CD14-positive monocyte (primary cell): ENCODE results near the gene COL25A1. TPM values are rescaled to one million over a fixed set of nuclear protein-coding genes. Genes with fewer than 3 reads are reported as not detected.

Experiments
- DNase-seq, 3 donors: peaks; one replicate each; pipeline ENCODE4 v3.0.0-alpha.2; 2011 to 2022
- H2AFZ ChIP-seq: 2 replicates; pipeline ENCODE4 v1.6.0; 2012; ENCODE audit warnings: mild to moderate bottlenecking, low read depth, low read length, inconsistent platforms; ENCODE audit not compliant: insufficient read depth, poor library complexity, severe bottlenecking
- H3K27ac ChIP-seq, 2 donors: 1 replicate in 1 of 2; 2 replicates in 1 of 2; pipeline ENCODE4 v1.5.1; 2012 to 2013; ENCODE audit warnings: low read length in 2 of 2, control low read depth in 1 of 2, inconsistent platforms in 1 of 2, low read depth in 1 of 2, mild to moderate bottlenecking in 1 of 2
- H3K27me3 ChIP-seq, 2 donors: one replicate each; pipeline versions ENCODE4 v1.6.0 to v1.6.1; 2011 to 2013; ENCODE audit warnings: low read length in 2 of 2; ENCODE audit not compliant: control insufficient read depth in 2 of 2, insufficient read depth in 2 of 2
- H3K36me3 ChIP-seq, 2 donors: replicated peaks in 1 of 2; 1 replicate in 1 of 2; 2 replicates in 1 of 2; pipeline versions ENCODE4 v1.5.1 to v1.6.1; 2012 to 2013; ENCODE audit warnings: low read length in 2 of 2, control low read depth in 1 of 2, inconsistent platforms in 1 of 2, mild to moderate bottlenecking in 1 of 2; ENCODE audit not compliant: insufficient read depth in 2 of 2, control insufficient read depth in 1 of 2
- H3K4me1 ChIP-seq, 2 donors: 1 replicate in 1 of 2; 2 replicates in 1 of 2; pipeline versions ENCODE4 v1.5.1 to v1.6.1; 2012 to 2013; ENCODE audit warnings: low read length in 2 of 2, control low read depth in 1 of 2, inconsistent platforms in 1 of 2, mild to moderate bottlenecking in 1 of 2, moderate library complexity in 1 of 2; ENCODE audit not compliant: insufficient read depth in 2 of 2, control insufficient read depth in 1 of 2
- H3K4me2 ChIP-seq: replicated peaks from 2 replicates; pipeline ENCODE3; 2012; ENCODE audit warnings: low read length, moderate library complexity, mild to moderate bottlenecking; ENCODE audit not compliant: poor library complexity, severe bottlenecking; ENCODE audit errors: extremely low read depth
- H3K4me3 ChIP-seq, 3 experiments: fragments of 200-600 bp in 1 of 3; sonication (generic) in 1 of 3; replicated peaks in 1 of 3; 1 replicate in 2 of 3; 2 replicates in 1 of 3; pipeline ENCODE4 v1.5.1; 2011 to 2013; ENCODE audit warnings: low read length in 3 of 3, mild to moderate bottlenecking in 3 of 3, control low read depth in 2 of 3, low read depth in 2 of 3, inconsistent platforms in 1 of 3, moderate library complexity in 1 of 3
- H3K79me2 ChIP-seq: 2 replicates; pipeline ENCODE4 v1.6.0; 2012; ENCODE audit warnings: mild to moderate bottlenecking, control low read depth, inconsistent platforms, low read length, moderate library complexity; ENCODE audit not compliant: insufficient read depth
- H3K9ac ChIP-seq: 2 replicates; pipeline ENCODE4 v1.6.0; 2017; ENCODE audit warnings: low read length, mild to moderate bottlenecking; ENCODE audit not compliant: insufficient read depth, poor library complexity, severe bottlenecking
- H3K9me3 ChIP-seq, 2 donors: replicated peaks in 1 of 2; 1 replicate in 1 of 2; 2 replicates in 1 of 2; pipeline versions ENCODE4 v1.5.1 to v1.6.1; 2012 to 2013; ENCODE audit warnings: low read length in 2 of 2, control low read depth in 1 of 2; ENCODE audit not compliant: control insufficient read depth in 1 of 2, insufficient read depth in 1 of 2
- H4K20me1 ChIP-seq: 2 replicates; pipeline ENCODE4 v1.6.0; 2012; ENCODE audit warnings: mild to moderate bottlenecking, low read length, control low read depth, moderate library complexity; ENCODE audit not compliant: insufficient read depth
- H3K27ac Mint-ChIP-seq, 7 donors: one replicate each; pipeline ENCODE4 v1.8.0; 2020; ENCODE audit warnings: mild to moderate bottlenecking in 7 of 7, mixed read lengths in 7 of 7, moderate library complexity in 6 of 7, inconsistent platforms in 2 of 7
- H3K27me3 Mint-ChIP-seq, 3 donors: one replicate each; pipeline ENCODE4 v1.8.0; 2021 to 2022; ENCODE audit warnings: low read depth in 3 of 3, mild to moderate bottlenecking in 3 of 3, mixed read lengths in 3 of 3, moderate library complexity in 3 of 3, inconsistent platforms in 1 of 3
- H3K36me3 Mint-ChIP-seq, 2 donors: one replicate each; pipeline ENCODE4 v1.8.0; 2020; ENCODE audit warnings: mixed read lengths in 2 of 2, inconsistent platforms in 1 of 2, mild to moderate bottlenecking in 1 of 2
- H3K4me1 Mint-ChIP-seq: one replicate; pipeline ENCODE4 v1.8.0; 2020; ENCODE audit warnings: mild to moderate bottlenecking, mixed read lengths
- H3K4me3 Mint-ChIP-seq, 2 donors: one replicate each; pipeline ENCODE4 v1.8.0; 2020; ENCODE audit warnings: mild to moderate bottlenecking in 2 of 2, mixed read lengths in 2 of 2, moderate library complexity in 1 of 2
- H3K9me3 Mint-ChIP-seq, 7 donors: one replicate each; pipeline ENCODE4 v1.8.0; 2020 to 2022; ENCODE audit warnings: mixed read lengths in 7 of 7, mild to moderate bottlenecking in 6 of 7, moderate library complexity in 6 of 7, inconsistent platforms in 2 of 7
- CTCF ChIP-seq: fragments of 200-600 bp; IDR thresholded peaks from one replicate; pipeline ENCODE4 v1.8.0; 2022; ENCODE audit warnings: antibody characterized with exemption, mild to moderate bottlenecking
- WGBS: methylation state at CpG from one replicate; pipeline ENCODE4 v1.1.5; 2013; ENCODE audit warnings: missing lambda C conversion rate; ENCODE audit not compliant: insufficient coverage; 5-methylcytosine and 5-hydroxymethylcytosine counted together
- intact Hi-C, 2 donors: fragments of 100-400 bp; cut with micrococcal nuclease; formaldehyde crosslinking; loops; one replicate each; pipeline versions ENCODE4 v1.15.0 to v1.15.1; 2023
- polyA plus RNA-seq, 3 donors: library from polyadenylated mRNA; depleted of rRNA in 1 of 3; unstranded in 2 of 3; stranded (reverse) in 1 of 3; fragments of 300-500 nt in 2 of 3; fragments of >200 nt in 1 of 3; fragmentation: Illumina TruSeq in 2 of 3; gene quantifications; 1 replicate in 2 of 3; 2 replicates in 1 of 3; pipeline ENCODE4 v1.2.3, GENCODE V29; 2012 to 2021

The COL25A1 gene
- polyA plus RNA-seq, 3 donors: not detected

DNA sequence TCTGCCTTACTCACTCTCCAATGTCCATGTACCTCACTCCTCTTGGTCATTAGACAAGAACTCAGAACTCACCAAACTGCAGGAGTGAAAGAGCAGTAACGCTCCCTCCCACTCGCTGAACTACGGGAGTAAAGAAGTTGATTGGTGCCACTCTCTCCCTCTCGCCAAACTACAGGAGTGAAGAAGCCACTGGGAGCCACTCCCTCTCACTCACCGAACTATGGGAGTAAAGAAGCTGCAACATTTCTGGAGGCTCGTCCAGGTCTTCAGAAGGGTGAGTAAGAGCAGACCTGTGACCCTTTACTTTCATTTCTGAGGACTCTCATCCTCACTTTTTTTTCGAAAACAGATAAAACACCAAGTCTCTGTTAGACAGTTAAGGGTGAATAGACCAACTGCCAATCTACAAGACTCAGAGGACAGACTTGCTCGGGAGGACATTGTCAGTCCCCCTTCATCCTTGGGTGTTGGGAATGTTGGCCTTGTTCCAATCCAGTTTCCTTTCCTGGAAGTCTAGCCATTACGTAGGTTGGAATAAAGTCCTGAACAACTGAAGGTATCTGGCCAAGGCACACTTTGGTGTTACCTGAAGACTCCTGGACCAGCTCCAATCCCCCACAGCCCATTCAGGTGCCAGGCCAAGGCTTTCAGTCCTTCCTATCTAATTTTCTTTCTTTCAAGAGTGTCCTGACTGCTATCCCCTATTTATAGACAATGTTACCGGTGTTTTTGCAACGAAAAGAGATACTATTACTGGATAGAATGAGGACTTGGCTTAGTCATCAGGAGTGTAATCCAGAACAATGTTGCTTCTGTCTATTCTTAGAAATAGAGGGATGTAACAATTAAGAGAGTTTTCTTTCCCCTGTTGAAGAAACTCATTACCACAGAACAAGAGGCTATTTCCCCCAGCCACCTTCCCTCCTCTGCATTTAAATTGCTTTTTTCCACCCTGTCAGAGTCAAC is 11.0 kb upstream of the COL25A1 start:
- no peaks in the 10 kb centered on the region for H3K36me3 Mint-ChIP-seq
- peaks cover 5 to 45% (median 34%) of the 10 kb centered on the region in 7 donors for H3K9me3 Mint-ChIP-seq
- H3K4me1 ChIP-seq: no peaks in the 10 kb centered on the region
- H3K4me2 ChIP-seq: no peak overlapping the region
- peaks cover 5 to 9% of the 10 kb centered on the region in 2 donors for H3K27me3 ChIP-seq
- H2AFZ ChIP-seq: no peak overlapping the region
- H3K9ac ChIP-seq: no peak overlapping the region
- no peak overlapping the region for H3K27ac ChIP-seq
- peaks cover 26 to 35% of the 10 kb centered on the region in 2 donors for H3K9me3 ChIP-seq
- H4K20me1 ChIP-seq: no peaks in the 10 kb centered on the region
- H3K36me3 ChIP-seq: no peaks in the 10 kb centered on the region
- H3K27ac Mint-ChIP-seq: no peak overlapping the region
- H3K4me3 ChIP-seq: no peak overlapping the region
- H3K79me2 ChIP-seq: no peaks in the 10 kb centered on the region
- WGBS: 95% methylated on average over 4 of the region's 11 CpGs
- DNase-seq: no peak
- intact Hi-C loops: no loop called here
- H3K27me3 Mint-ChIP-seq: peaks cover 6 to 7% (median 7%) of the 10 kb centered on the region in 3 donors
- no peaks in the 10 kb centered on the region for H3K4me1 Mint-ChIP-seq
- H3K4me3 Mint-ChIP-seq: no peak overlapping the region
- TF ChIP-seq CTCF: no peak

DNA sequence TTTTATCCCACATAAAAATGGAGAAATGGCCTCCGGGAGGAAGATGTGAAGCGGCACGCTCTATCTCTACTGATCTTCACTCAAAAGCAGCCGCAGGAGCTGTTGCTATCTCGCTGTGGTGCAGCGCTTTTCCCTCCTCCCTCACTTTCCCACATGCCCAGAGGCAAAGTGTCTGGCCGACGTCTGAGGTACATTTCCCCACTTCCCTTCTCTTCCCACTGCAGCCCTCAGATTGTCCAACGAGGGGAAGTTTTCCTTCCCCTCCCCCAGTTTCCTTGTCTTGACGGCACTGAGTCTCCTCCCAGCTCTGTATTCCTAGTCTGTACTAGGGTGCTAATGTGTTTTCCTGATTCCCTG is 660 bp upstream of the COL25A1 start:
- no peaks in the 10 kb centered on the region for H3K36me3 ChIP-seq
- H3K27ac ChIP-seq: no peak overlapping the region
- no peaks in the 10 kb centered on the region for H3K79me2 ChIP-seq
- H3K27me3 Mint-ChIP-seq: peaks cover 58 to 78% (median 63%) of the 10 kb centered on the region in 3 donors
- peaks cover 72 to 81% of the 10 kb centered on the region in 2 donors for H3K27me3 ChIP-seq
- H3K4me2 ChIP-seq: peak overlapping the region; percentile 72
- TF ChIP-seq CTCF: no peak
- intact Hi-C loops: no loop called here
- peak in 1 of 3 donors; percentile 5 for DNase-seq
- H3K9ac ChIP-seq: no peak overlapping the region
- peak overlapping the region; percentile 54 to 92 for H3K4me3 Mint-ChIP-seq
- peak overlapping the region in 1 of 3 experiments; percentile 62 for H3K4me3 ChIP-seq
- peaks cover 17% of the 10 kb centered on the region for H3K4me1 Mint-ChIP-seq
- peaks cover 0 to 21% (median 10%) of the 10 kb centered on the region in 7 donors for H3K9me3 Mint-ChIP-seq
- H3K27ac Mint-ChIP-seq: no peak overlapping the region
- H3K36me3 Mint-ChIP-seq: peaks cover 0 to 3% of the 10 kb centered on the region in 2 donors
- WGBS: 0% methylated on average over 7 of the region's 10 CpGs
- H2AFZ ChIP-seq: peak overlapping the region; percentile 66
- peaks cover 3 to 29% of the 10 kb centered on the region in 2 donors for H3K9me3 ChIP-seq
- H3K4me1 ChIP-seq: peaks cover 11 to 16% of the 10 kb centered on the region in 2 donors
- H4K20me1 ChIP-seq: no peaks in the 10 kb centered on the region
